Kidney (tissue), 14 donors: ENCODE results near the gene ADI1. TPM values are rescaled to one million over a fixed set of nuclear protein-coding genes. Genes with fewer than 3 reads are reported as not detected.

Source experiments
- DNase-seq, 5 donors: peaks; one replicate each; pipeline ENCODE4 v3.0.0-alpha.2; 2013 to 2020
- FAIRE-seq: peaks from 2 replicates; lab custom pipeline; 2012; peaks lifted over from hg19 to GRCh38; lab: Jason Lieb, UNC
- H3K27ac ChIP-seq, 2 donors: one replicate each; pipeline ENCODE4 v1.7.0; 2013; ENCODE audit warnings: low read depth in 2 of 2, low read length in 2 of 2, inconsistent platforms in 1 of 2
- H3K27me3 ChIP-seq: one replicate; pipeline ENCODE4 v1.7.1; 2013; ENCODE audit warnings: low read length, inconsistent platforms; ENCODE audit not compliant: control insufficient read depth, insufficient read depth
- H3K36me3 ChIP-seq, 3 donors: one replicate each; pipeline versions ENCODE4 v1.7.0 to v1.7.1; 2013; ENCODE audit warnings: low read length in 3 of 3, control low read depth in 1 of 3, inconsistent platforms in 1 of 3; ENCODE audit not compliant: insufficient read depth in 3 of 3, control insufficient read depth in 2 of 3
- H3K4me1 ChIP-seq, 3 donors: one replicate each; pipeline versions ENCODE4 v1.7.0 to v1.7.1; 2013; ENCODE audit warnings: low read length in 3 of 3, inconsistent platforms in 1 of 3, low read depth in 1 of 3; ENCODE audit not compliant: control insufficient read depth in 2 of 3, insufficient read depth in 2 of 3
- H3K4me3 ChIP-seq, 3 donors: one replicate each; pipeline versions ENCODE4 v1.7.0 to v1.8.1; 2013; ENCODE audit warnings: low read length in 3 of 3, control low read depth in 1 of 3, inconsistent platforms in 1 of 3
- H3K9ac ChIP-seq, 3 donors: one replicate each; pipeline versions ENCODE4 v1.7.0 to v1.7.1; 2013; ENCODE audit warnings: low read length in 3 of 3, control low read depth in 1 of 3, inconsistent platforms in 1 of 3
- H3K9me3 ChIP-seq, 3 donors: one replicate each; pipeline versions ENCODE4 v1.7.0 to v1.7.1; 2013; ENCODE audit warnings: low read length in 3 of 3, control low read depth in 1 of 3, inconsistent platforms in 1 of 3; ENCODE audit not compliant: control insufficient read depth in 2 of 3, insufficient read depth in 1 of 3
- CTCF ChIP-seq: IDR thresholded peaks from 3 replicates; pipeline ENCODE4 v1.5.1; 2012; ENCODE audit warnings: mild to moderate bottlenecking, moderate library complexity, borderline replicate concordance; ENCODE audit not compliant: insufficient read depth; ENCODE audit errors: extremely low read depth
- intact Hi-C: fragments of 100-400 bp; cut with DNase I; formaldehyde crosslinking; loops from one replicate; pipeline ENCODE4 v1.11.1; 2022
- polyA plus RNA-seq: library from polyadenylated mRNA; stranded (reverse); fragments of 350-450 nt; fragmentation: Illumina TruSeq; extraction: RNeasy Lipid Tissue Mini Kit (QIAGEN cat#74804); gene quantifications from one replicate; pipeline ENCODE4 v1.2.3, GENCODE V29; 2014; ENCODE audit warnings: low read depth, low replicate concordance; ENCODE audit not compliant: insufficient read depth
- total RNA-seq: library from RNA; stranded (reverse); fragmentation: NEBNext Ultra II Directional; extraction: Animal tissue kit (Norgen Biotek cat#: 25700); gene quantifications from one replicate; pipeline ENCODE4 v1.2.1, GENCODE V29; 2021
- donor health status: control.
- donor health status: control.
- donor health status: control.
- donor health status: control.
- donor health status: control.
- donor health status: DM: yes; HTN: yes; CAD: no.
- donor health status: Normal renal cell carcinoma (clear cell type).

Gene ADI1
- total and polyA plus RNA-seq, 2 donors from 2014 or later, result 74.0 to 236 TPM

- FAIRE-seq (no peak), DNase-seq (peak in 2 of 5 donors; percentile 34 to 41)
- H3K4me1 ChIP-seq, result peaks cover 0 to 5% (median 5%) of the 10 kb centered on the region in 3 donors
- no peaks in the 10 kb centered on the region for H3K9me3 ChIP-seq
- H3K9ac ChIP-seq, result no peak overlapping the region
- H3K36me3 ChIP-seq, result no peaks in the 10 kb centered on the region
- no peaks in the 10 kb centered on the region for H3K27me3 ChIP-seq
- no peak overlapping the region for H3K27ac ChIP-seq
- TF ChIP-seq CTCF, result no peak
- intact Hi-C loops, result no loop called here
- no peak overlapping the region for H3K4me3 ChIP-seq
Measured at GRCh38 chr2:3487028-3487425, 32.3 kb downstream of the ADI1 start.

DNA sequence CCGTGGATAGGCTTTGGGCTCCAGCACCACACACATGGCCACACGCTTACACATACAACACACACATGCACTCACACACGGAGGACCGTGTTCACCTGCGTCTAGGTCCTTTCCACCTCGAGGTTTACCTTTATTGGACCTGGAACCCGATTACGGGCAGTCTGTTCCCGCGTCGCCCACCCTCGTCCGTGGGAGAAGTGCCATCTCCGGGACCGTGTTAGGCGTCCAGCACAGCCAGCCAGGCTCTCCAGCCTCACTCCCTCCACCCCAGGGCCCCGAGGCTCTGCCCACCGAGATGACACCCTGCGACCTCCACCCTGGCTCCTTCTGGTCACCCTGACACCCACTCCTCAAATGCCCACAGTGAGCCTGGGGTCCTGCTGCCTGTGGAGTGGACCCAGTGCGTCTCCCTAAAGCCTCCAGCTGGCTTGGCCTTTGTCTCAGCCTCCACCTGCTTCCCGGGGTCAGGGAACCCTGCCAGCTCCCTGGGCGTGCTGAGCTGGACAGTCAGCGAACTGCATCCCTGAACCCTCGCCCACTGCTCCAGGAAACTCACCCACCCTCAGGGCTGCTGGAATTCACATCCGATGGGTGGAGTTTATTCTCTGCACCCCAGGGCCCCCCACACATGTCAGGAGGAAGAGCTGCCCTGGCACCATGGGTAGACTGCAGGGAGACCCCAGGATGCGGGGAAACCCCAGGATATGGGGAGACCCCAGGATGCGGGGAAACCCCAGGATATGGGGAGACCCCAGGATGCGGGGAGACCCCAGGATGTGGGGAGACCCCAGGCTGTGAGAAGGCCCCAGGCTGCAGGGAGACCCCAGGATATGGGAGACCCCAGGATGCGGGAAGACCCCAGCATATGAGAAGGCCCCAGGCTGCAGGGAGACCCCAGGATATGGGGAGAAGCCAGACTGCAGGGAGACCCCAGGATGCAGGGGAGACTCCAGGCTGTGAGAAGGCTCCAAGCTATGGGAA, 33.0 kb downstream of the ADI1 start:
- no peak overlapping the region for H3K9ac ChIP-seq

DNA sequence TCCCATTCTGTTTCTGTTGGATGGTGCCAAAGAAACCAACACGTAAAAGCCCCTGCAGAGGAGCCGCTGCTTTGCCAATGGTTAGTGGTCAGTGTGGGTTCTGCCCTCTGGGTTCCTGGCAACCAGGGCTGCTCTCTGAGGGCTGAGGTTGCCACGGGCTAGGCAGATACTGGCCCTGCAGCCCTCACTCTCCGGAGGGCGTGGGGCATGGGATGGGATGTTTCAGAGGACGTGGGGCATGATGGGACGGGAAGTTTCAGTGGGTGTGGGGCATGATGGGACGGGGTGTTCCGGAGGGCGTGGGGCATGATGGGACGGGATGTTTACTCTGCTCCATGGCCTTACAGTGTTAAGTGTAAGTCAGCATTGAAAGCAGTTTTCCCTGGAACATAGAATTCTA, 34.2 kb downstream of the ADI1 start:
- H3K36me3 ChIP-seq, result no peaks in the 10 kb centered on the region
- no peak for FAIRE-seq
- no peak for TF ChIP-seq CTCF

More for the DNA sequence above, 33.0 kb downstream of the ADI1 start:
- intact Hi-C loops, result no loop called here
- H3K9me3 ChIP-seq, result no peaks in the 10 kb centered on the region
- peak in 1 of 5 donors; percentile 38 for DNase-seq
- TF ChIP-seq CTCF, result no peak
- peaks cover 0 to 5% (median 5%) of the 10 kb centered on the region in 3 donors for H3K4me1 ChIP-seq
- H3K4me3 ChIP-seq, result no peak overlapping the region
- no peaks in the 10 kb centered on the region for H3K36me3 ChIP-seq
- no peaks in the 10 kb centered on the region for H3K27me3 ChIP-seq
- no peak overlapping the region for H3K27ac ChIP-seq
- no peak for FAIRE-seq

More for the DNA sequence above, 34.2 kb downstream of the ADI1 start:
- intact Hi-C loops, result no loop called here
- no peaks in the 10 kb centered on the region for H3K9me3 ChIP-seq
- DNase-seq, result peak in 1 of 5 donors; percentile 26
- no peaks in the 10 kb centered on the region for H3K27me3 ChIP-seq
- no peak overlapping the region for H3K9ac ChIP-seq
- peaks cover 0 to 5% (median 5%) of the 10 kb centered on the region in 3 donors for H3K4me1 ChIP-seq
- no peak overlapping the region for H3K4me3 ChIP-seq
- H3K27ac ChIP-seq, result no peak overlapping the region
